ENCODE measurements around the gene SLC6A20. TPM values are rescaled to one million over a fixed set of nuclear protein-coding genes. Genes with fewer than 3 reads are reported as not detected.
A peak's percentile ranks its signal among the peaks of the same experiment; 100 is the strongest.

The SLC6A20 gene
- total and polyA plus RNA-seq, 4 donors: 0.08 to 0.16 (median 0.10) TPM; not detected in 1

GRCh38 chr3:45783667-45784066 lies 12.7 kb downstream of the SLC6A20 start:
- no peaks in the 10 kb centered on the region for H3K36me3 ChIP-seq (ENCODE audit: control insufficient read depth in 4 of 4, insufficient read depth in 3 of 4, low read depth in 1 of 4, low read length in 3 of 4)
- no peak overlapping the region for H3K4me3 ChIP-seq (ENCODE audit: low read depth in 1 of 3, low read length in 3 of 3)
- no peaks in the 10 kb centered on the region for H3K9me3 ChIP-seq (ENCODE audit: control insufficient read depth in 4 of 4, low read length in 3 of 4)
- no peak overlapping the region for H3K27ac ChIP-seq (ENCODE audit: low read depth in 1 of 2, low read length in 2 of 2)
- TF ChIP-seq FOXA1 (IDR thresholded peaks at IDR 0.05): no peak
- TF ChIP-seq RXRA (IDR thresholded peaks at IDR 0.05): no peak
- no peak for TF ChIP-seq SP1 (IDR thresholded peaks at IDR 0.05)
- TF ChIP-seq, protein P1, sequence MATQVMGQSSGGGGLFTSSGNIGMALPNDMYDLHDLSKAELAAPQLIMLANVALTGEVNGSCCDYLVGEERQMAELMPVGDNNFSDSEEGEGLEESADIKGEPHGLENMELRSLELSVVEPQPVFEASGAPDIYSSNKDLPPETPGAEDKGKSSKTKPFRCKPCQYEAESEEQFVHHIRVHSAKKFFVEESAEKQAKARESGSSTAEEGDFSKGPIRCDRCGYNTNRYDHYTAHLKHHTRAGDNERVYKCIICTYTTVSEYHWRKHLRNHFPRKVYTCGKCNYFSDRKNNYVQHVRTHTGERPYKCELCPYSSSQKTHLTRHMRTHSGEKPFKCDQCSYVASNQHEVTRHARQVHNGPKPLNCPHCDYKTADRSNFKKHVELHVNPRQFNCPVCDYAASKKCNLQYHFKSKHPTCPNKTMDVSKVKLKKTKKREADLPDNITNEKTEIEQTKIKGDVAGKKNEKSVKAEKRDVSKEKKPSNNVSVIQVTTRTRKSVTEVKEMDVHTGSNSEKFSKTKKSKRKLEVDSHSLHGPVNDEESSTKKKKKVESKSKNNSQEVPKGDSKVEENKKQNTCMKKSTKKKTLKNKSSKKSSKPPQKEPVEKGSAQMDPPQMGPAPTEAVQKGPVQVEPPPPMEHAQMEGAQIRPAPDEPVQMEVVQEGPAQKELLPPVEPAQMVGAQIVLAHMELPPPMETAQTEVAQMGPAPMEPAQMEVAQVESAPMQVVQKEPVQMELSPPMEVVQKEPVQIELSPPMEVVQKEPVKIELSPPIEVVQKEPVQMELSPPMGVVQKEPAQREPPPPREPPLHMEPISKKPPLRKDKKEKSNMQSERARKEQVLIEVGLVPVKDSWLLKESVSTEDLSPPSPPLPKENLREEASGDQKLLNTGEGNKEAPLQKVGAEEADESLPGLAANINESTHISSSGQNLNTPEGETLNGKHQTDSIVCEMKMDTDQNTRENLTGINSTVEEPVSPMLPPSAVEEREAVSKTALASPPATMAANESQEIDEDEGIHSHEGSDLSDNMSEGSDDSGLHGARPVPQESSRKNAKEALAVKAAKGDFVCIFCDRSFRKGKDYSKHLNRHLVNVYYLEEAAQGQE (IDR thresholded peaks at IDR 0.05): no peak
- TF ChIP-seq, protein P2, sequence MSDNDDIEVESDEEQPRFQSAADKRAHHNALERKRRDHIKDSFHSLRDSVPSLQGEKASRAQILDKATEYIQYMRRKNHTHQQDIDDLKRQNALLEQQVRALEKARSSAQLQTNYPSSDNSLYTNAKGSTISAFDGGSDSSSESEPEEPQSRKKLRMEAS (IDR thresholded peaks at IDR 0.05): no peak
- TF ChIP-seq NR2F2 (IDR thresholded peaks at IDR 0.05): no peak
- no peak for TF ChIP-seq TAF1 (conservative IDR thresholded peaks at IDR 0.05)
- TF ChIP-seq FOXA2 (IDR thresholded peaks at IDR 0.05): no peak
- no peak for TF ChIP-seq RAD21 (IDR thresholded peaks at IDR 0.05)
- no peak for TF ChIP-seq HNF4G (IDR thresholded peaks at IDR 0.05)
- no peak for TF ChIP-seq GABPA (IDR thresholded peaks at IDR 0.05 in 1 of 2, conservative IDR thresholded peaks at IDR 0.05 in 1 of 2)
- TF ChIP-seq HNF4A (conservative IDR thresholded peaks at IDR 0.05): no peak
- no peak for TF ChIP-seq EGR1 (IDR thresholded peaks at IDR 0.05; ENCODE audit: low read depth in 2 of 2)
- TF ChIP-seq JUND (IDR thresholded peaks at IDR 0.05): no peak
- no peak for TF ChIP-seq ATF3 (IDR thresholded peaks at IDR 0.05)
- DNase-seq (ENCODE audit: low spot score): peak; percentile 28
- H3K27me3 ChIP-seq (ENCODE audit: control insufficient read depth in 4 of 4, insufficient read depth in 4 of 4, low read length in 3 of 4): no peaks in the 10 kb centered on the region
- peaks cover 0 to 6% (median 5%) of the 10 kb centered on the region in 4 donors for H3K4me1 ChIP-seq (ENCODE audit: control insufficient read depth in 4 of 4, insufficient read depth in 4 of 4, low read length in 3 of 4)
- H3K9ac ChIP-seq (ENCODE audit: low read depth in 1 of 2, low read length in 2 of 2): no peak overlapping the region
- 95% methylated on average over 3 of the region's 3 CpGs for WGBS

- DNase-seq (ENCODE audit: low spot score): no peak
- Histone ChIP-seq H3K9ac (ENCODE audit: low read depth in 1 of 2, low read length in 2 of 2) (no peak overlapping the region), H3K27me3 (ENCODE audit: control insufficient read depth in 4 of 4, insufficient read depth in 4 of 4, low read length in 3 of 4) (no peaks in the 10 kb centered on the region), H3K9me3 (ENCODE audit: control insufficient read depth in 4 of 4, low read length in 3 of 4) (no peaks in the 10 kb centered on the region), H3K27ac (ENCODE audit: low read depth in 1 of 2, low read length in 2 of 2) (no peak overlapping the region), H3K36me3 (ENCODE audit: control insufficient read depth in 4 of 4, insufficient read depth in 3 of 4, low read depth in 1 of 4, low read length in 3 of 4) (no peaks in the 10 kb centered on the region), H3K4me3 (ENCODE audit: low read depth in 1 of 3, low read length in 3 of 3) (no peak overlapping the region), H3K4me1 (ENCODE audit: control insufficient read depth in 4 of 4, insufficient read depth in 4 of 4, low read length in 3 of 4) (peaks cover 0 to 8% (median 5%) of the 10 kb centered on the region in 4 donors)
- WGBS: 90% methylated on average over 3 of the region's 3 CpGs
- no peak for TF ChIP-seq RAD21 (IDR thresholded peaks at IDR 0.05)
- no peak for TF ChIP-seq ATF3 (IDR thresholded peaks at IDR 0.05)
- TF ChIP-seq, protein P2 (IDR thresholded peaks at IDR 0.05): no peak
- no peak for TF ChIP-seq GABPA (IDR thresholded peaks at IDR 0.05 in 1 of 2, conservative IDR thresholded peaks at IDR 0.05 in 1 of 2)
- no peak for TF ChIP-seq RXRA (IDR thresholded peaks at IDR 0.05)
- TF ChIP-seq TAF1 (conservative IDR thresholded peaks at IDR 0.05): no peak
- TF ChIP-seq, protein P1 (IDR thresholded peaks at IDR 0.05): no peak
- no peak for TF ChIP-seq EGR1 (IDR thresholded peaks at IDR 0.05; ENCODE audit: low read depth in 2 of 2)
- TF ChIP-seq, protein P3, sequence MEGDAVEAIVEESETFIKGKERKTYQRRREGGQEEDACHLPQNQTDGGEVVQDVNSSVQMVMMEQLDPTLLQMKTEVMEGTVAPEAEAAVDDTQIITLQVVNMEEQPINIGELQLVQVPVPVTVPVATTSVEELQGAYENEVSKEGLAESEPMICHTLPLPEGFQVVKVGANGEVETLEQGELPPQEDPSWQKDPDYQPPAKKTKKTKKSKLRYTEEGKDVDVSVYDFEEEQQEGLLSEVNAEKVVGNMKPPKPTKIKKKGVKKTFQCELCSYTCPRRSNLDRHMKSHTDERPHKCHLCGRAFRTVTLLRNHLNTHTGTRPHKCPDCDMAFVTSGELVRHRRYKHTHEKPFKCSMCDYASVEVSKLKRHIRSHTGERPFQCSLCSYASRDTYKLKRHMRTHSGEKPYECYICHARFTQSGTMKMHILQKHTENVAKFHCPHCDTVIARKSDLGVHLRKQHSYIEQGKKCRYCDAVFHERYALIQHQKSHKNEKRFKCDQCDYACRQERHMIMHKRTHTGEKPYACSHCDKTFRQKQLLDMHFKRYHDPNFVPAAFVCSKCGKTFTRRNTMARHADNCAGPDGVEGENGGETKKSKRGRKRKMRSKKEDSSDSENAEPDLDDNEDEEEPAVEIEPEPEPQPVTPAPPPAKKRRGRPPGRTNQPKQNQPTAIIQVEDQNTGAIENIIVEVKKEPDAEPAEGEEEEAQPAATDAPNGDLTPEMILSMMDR (IDR thresholded peaks at IDR 0.05; ENCODE audit: low read depth, low read length, missing input control): no peak
- no peak for TF ChIP-seq YY1 (IDR thresholded peaks at IDR 0.05)
- TF ChIP-seq FOXA1 (IDR thresholded peaks at IDR 0.05): no peak
- TF ChIP-seq FOXA2 (IDR thresholded peaks at IDR 0.05): no peak
- no peak for TF ChIP-seq JUND (IDR thresholded peaks at IDR 0.05)
Observed at GRCh38 chr3:45782381-45782780, 14.0 kb downstream of the SLC6A20 start.
